ENCODE data around the gene SIT1. TPM values are rescaled to one million over a fixed set of nuclear protein-coding genes. Genes with fewer than 3 reads are reported as not detected.

SIT1 gene
- polyA plus RNA-seq, 1 donor (not counting 4 experiments of a cell fraction or from before 2014, with no cell fraction given) = not detected

DNA sequence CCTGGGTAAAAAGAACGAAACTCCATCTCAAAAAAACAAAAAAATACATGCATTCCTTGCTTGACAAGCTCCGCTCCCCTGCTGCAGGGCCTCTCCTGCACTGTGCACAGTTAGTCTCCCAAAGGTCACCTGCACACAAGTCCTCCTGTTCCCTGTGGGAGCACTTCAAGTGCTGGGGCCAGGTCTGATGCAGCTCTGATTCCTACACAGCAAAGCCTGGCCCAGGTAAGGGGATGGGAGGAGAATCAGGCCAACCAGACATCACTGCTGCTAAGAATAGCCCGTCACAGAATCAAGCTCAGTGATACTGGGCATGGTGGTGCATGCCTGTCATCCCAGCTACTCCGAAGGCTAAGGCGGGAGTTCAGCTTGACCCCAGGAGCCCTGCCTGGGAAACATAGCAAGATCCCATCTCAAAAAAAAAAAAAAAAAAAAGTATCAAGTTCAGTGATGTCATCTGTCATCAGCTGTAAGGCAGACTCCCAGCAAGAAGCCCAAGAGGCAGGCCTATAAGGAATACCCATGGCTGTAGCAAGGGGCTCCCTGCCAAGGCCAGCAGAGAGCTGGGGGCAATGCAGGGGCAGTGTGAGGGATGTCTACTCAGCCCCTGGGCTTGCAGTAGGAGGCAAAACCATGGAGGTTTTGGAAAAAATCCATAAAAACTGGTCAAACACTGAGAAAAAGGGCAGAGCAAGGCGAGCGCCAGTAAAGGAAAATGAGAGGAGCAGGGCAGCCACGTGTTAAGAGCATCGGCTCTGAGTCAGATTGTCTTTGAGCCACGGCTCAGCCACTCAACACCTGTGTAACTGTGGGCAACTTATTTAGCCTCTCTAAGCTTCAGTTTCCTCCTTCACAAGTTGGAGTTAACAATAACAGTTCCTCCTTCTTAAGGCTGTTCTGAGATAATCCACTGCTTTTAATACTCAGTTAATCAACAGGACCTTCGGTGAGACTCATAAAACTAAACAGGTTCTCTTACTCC is 35.8 kb upstream of the SIT1 start:
- dilution Hi-C loops (cut with MboI; ENCODE audit: extremely low pct_ligation_motif_present, low sequenced_read_pairs) = no loop called here
- H3K4me1 ChIP-seq (ENCODE audit: control insufficient read depth, extremely low read depth, insufficient read depth, low read length) = peaks cover 16% of the 10 kb centered on the region
- no peak overlapping the region for H3K4me3 ChIP-seq (ENCODE audit: control insufficient read depth in 2 of 3, extremely low read depth in 1 of 3, insufficient read depth in 2 of 3, low read depth in 1 of 3, low read length in 3 of 3)
- no peak for FAIRE-seq
- no peak overlapping the region for H2AFZ ChIP-seq (ENCODE audit: control insufficient read depth, low read length)
- H3K27ac ChIP-seq (ENCODE audit: control insufficient read depth, insufficient read depth, low read length) = no peak overlapping the region
- peaks cover 4 to 6% of the 10 kb centered on the region in 2 experiments for H3K36me3 ChIP-seq (ENCODE audit: control insufficient read depth in 2 of 2, extremely low read depth in 1 of 2, insufficient read depth in 2 of 2, low read length in 2 of 2)
- no peak overlapping the region for H3K4me2 ChIP-seq (ENCODE audit: control insufficient read depth, extremely low read depth, insufficient read depth, low read depth, low read length)
- no peaks in the 10 kb centered on the region for H3K27me3 ChIP-seq (ENCODE audit: control insufficient read depth, extremely low read depth, insufficient read depth, low read length)
- no peak overlapping the region for H3K9ac ChIP-seq (ENCODE audit: control insufficient read depth, extremely low read depth, insufficient read depth, low read length)
- no peak for TF ChIP-seq EZH2 (IDR thresholded peaks at IDR 0.05; ENCODE audit: low read length)
- TF ChIP-seq, protein P1, sequence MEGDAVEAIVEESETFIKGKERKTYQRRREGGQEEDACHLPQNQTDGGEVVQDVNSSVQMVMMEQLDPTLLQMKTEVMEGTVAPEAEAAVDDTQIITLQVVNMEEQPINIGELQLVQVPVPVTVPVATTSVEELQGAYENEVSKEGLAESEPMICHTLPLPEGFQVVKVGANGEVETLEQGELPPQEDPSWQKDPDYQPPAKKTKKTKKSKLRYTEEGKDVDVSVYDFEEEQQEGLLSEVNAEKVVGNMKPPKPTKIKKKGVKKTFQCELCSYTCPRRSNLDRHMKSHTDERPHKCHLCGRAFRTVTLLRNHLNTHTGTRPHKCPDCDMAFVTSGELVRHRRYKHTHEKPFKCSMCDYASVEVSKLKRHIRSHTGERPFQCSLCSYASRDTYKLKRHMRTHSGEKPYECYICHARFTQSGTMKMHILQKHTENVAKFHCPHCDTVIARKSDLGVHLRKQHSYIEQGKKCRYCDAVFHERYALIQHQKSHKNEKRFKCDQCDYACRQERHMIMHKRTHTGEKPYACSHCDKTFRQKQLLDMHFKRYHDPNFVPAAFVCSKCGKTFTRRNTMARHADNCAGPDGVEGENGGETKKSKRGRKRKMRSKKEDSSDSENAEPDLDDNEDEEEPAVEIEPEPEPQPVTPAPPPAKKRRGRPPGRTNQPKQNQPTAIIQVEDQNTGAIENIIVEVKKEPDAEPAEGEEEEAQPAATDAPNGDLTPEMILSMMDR (optimal IDR thresholded peaks at IDR 0.05 in 1 of 3, IDR thresholded peaks at IDR 0.05 in 1 of 3, conservative IDR thresholded peaks at IDR 0.05 in 1 of 3; ENCODE audit: extremely low read depth in 1 of 3, insufficient read depth in 2 of 3, low read length in 3 of 3) = no peak
- no peaks in the 10 kb centered on the region for H3K9me3 ChIP-seq (ENCODE audit: control insufficient read depth, low read depth, low read length)
- no peak for DNase-seq (ENCODE audit: low read depth, low spot score)
- no peaks in the 10 kb centered on the region for H4K20me1 ChIP-seq (ENCODE audit: control insufficient read depth, extremely low read depth, insufficient read depth, low read length)
- no peaks in the 10 kb centered on the region for H3K79me2 ChIP-seq (ENCODE audit: control insufficient read depth, insufficient read depth, low read length)
- H3K9me1 ChIP-seq (ENCODE audit: control insufficient read depth, extremely low read depth, insufficient read depth, low read length) = no peaks in the 10 kb centered on the region

DNA sequence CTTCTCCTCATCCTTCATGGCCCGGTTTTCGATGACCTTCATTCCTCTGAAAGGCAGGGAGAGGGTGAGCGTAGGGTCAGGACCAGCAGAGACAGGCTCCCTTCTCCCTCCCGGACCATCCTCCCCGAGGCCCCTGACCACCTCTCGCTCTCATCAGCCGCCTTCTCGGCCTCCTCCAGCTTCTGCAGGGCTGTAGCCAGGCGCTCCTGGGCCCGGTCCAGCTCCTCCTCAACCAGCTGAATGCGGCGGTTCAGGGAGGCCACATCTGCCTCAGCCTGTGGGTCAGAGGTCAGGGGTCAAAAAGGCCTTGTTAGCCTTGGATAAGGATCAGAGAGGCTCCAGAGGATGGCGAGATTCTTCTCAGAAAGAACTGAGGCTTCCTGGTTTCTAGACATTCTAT is 34.8 kb upstream of the SIT1 start:
- Histone ChIP-seq H3K9me1 (ENCODE audit: control insufficient read depth, extremely low read depth, insufficient read depth, low read length) (no peaks in the 10 kb centered on the region), H3K4me2 (ENCODE audit: control insufficient read depth, extremely low read depth, insufficient read depth, low read depth, low read length) (no peak overlapping the region), H3K9me3 (ENCODE audit: control insufficient read depth, low read depth, low read length) (no peaks in the 10 kb centered on the region), H3K9ac (ENCODE audit: control insufficient read depth, extremely low read depth, insufficient read depth, low read length) (no peak overlapping the region), H2AFZ (ENCODE audit: control insufficient read depth, low read length) (no peak overlapping the region), H4K20me1 (ENCODE audit: control insufficient read depth, extremely low read depth, insufficient read depth, low read length) (no peaks in the 10 kb centered on the region), H3K4me1 (ENCODE audit: control insufficient read depth, extremely low read depth, insufficient read depth, low read length) (peaks cover 16% of the 10 kb centered on the region), H3K27ac (ENCODE audit: control insufficient read depth, insufficient read depth, low read length) (no peak overlapping the region), H3K27me3 (ENCODE audit: control insufficient read depth, extremely low read depth, insufficient read depth, low read length) (no peaks in the 10 kb centered on the region), H3K36me3 (ENCODE audit: control insufficient read depth in 2 of 2, extremely low read depth in 1 of 2, insufficient read depth in 2 of 2, low read length in 2 of 2) (peaks cover 4 to 6% of the 10 kb centered on the region in 2 experiments), H3K4me3 (ENCODE audit: control insufficient read depth in 2 of 3, extremely low read depth in 1 of 3, insufficient read depth in 2 of 3, low read depth in 1 of 3, low read length in 3 of 3) (no peak overlapping the region), H3K79me2 (ENCODE audit: control insufficient read depth, insufficient read depth, low read length) (no peaks in the 10 kb centered on the region)
- dilution Hi-C loops (cut with MboI; ENCODE audit: extremely low pct_ligation_motif_present, low sequenced_read_pairs) = no loop called here
- DNase-seq (ENCODE audit: low read depth, low spot score) = no peak
- FAIRE-seq = no peak
- no peak for TF ChIP-seq EZH2 (IDR thresholded peaks at IDR 0.05; ENCODE audit: low read length)
- TF ChIP-seq, protein P1 (optimal IDR thresholded peaks at IDR 0.05 in 1 of 3, IDR thresholded peaks at IDR 0.05 in 1 of 3, conservative IDR thresholded peaks at IDR 0.05 in 1 of 3; ENCODE audit: extremely low read depth in 1 of 3, insufficient read depth in 2 of 3, low read length in 3 of 3) = no peak
